Ovary (tissue), 3 donors: ENCODE results near the gene CACNA1D.

Source experiments
- POLR2A ChIP-seq: fragments of 450-650 bp; IDR thresholded peaks from one replicate; pipeline ENCODE4 v1.6.1; 2017; ENCODE audit warnings: antibody characterized with exemption, mild to moderate bottlenecking, moderate library complexity
- TF ChIP-seq, protein P1 (sequence below), 3 donors: fragments of 450-650 bp in 2 of 3; fragments of 200-600 bp in 1 of 3; IDR thresholded peaks; one replicate each; pipeline versions ENCODE4 v1.5.1 to v1.8.0; 2016 to 2022; ENCODE audit warnings: antibody characterized with exemption in 3 of 3, mild to moderate bottlenecking in 1 of 3
- donor health status: DM: no; HTN: no; CAD: no.

- TF ChIP-seq, protein P1, sequence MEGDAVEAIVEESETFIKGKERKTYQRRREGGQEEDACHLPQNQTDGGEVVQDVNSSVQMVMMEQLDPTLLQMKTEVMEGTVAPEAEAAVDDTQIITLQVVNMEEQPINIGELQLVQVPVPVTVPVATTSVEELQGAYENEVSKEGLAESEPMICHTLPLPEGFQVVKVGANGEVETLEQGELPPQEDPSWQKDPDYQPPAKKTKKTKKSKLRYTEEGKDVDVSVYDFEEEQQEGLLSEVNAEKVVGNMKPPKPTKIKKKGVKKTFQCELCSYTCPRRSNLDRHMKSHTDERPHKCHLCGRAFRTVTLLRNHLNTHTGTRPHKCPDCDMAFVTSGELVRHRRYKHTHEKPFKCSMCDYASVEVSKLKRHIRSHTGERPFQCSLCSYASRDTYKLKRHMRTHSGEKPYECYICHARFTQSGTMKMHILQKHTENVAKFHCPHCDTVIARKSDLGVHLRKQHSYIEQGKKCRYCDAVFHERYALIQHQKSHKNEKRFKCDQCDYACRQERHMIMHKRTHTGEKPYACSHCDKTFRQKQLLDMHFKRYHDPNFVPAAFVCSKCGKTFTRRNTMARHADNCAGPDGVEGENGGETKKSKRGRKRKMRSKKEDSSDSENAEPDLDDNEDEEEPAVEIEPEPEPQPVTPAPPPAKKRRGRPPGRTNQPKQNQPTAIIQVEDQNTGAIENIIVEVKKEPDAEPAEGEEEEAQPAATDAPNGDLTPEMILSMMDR (IDR thresholded peaks at IDR 0.05), result no peak
- no peak for TF ChIP-seq POLR2A
Measured at GRCh38 chr3:53834429-53835095, 340.2 kb downstream of the CACNA1D start.
